GM12878 (cell line): ENCODE measurements around the gene IGFBP2. TPM values are rescaled to one million over a fixed set of nuclear protein-coding genes. Genes with fewer than 3 reads are reported as not detected.

Source experiments
- ATAC-seq: fragments of 200-7000 bp; cut with Tn5 transposase; 3 replicates; pipeline ENCODE4 v1.9.1; 2020; ENCODE audit warnings: mild to moderate bottlenecking, moderate library complexity
- BruUV-seq: library from RNA; stranded (reverse); fragments of 400-500 nt; replicated peaks from 2 replicates; lab custom pipeline; 2021; lab: Mats Ljungman, UMichigan
- CTCF ChIA-PET: fragments of 300-600 bp; sonication (Branson Sonifier 250); formaldehyde crosslinking; extraction: SDS; loops from one replicate; lab custom pipeline; 2021; ENCODE audit warnings: inconsistent platforms; lab: Yijun Ruan, JAX
- POLR2A ChIA-PET: fragments of 350-600 bp; formaldehyde crosslinking; extraction: SDS; loops from one replicate; lab custom pipeline; 2021; ENCODE audit warnings: inconsistent platforms; lab: Charles Lee
- RAD21 ChIA-PET: fragments of 300-600 bp; sonication (Branson Sonifier 250); formaldehyde crosslinking; loops from one replicate; lab custom pipeline; 2023; ENCODE audit warnings: antibody characterized with exemption; ENCODE audit not compliant: unreplicated experiment; lab: Charles Lee
- SMC1A ChIA-PET: fragments of 300-600 bp; sonication (Branson Sonifier 250); formaldehyde crosslinking; loops from one replicate; lab custom pipeline; 2023; ENCODE audit not compliant: unreplicated experiment, uncharacterized antibody; lab: Charles Lee
- DNase-seq: peaks from one replicate; pipeline ENCODE4 v3.0.0-alpha.2; 2011; ENCODE audit warnings: low read depth, low spot score
- FAIRE-seq: peaks from 3 replicates; lab custom pipeline; 2011; peaks lifted over from hg19 to GRCh38; lab: Jason Lieb, UNC
- H2AFZ ChIP-seq: 2 replicates; pipeline ENCODE4 v1.6.0; 2011; ENCODE audit warnings: low read depth, low read length, control low read depth; ENCODE audit not compliant: control insufficient read depth
- H3K27ac ChIP-seq: 2 replicates; pipeline ENCODE4 v1.5.1; 2011; ENCODE audit warnings: control low read depth; ENCODE audit not compliant: control insufficient read depth, insufficient read depth
- H3K27me3 ChIP-seq, 2 experiments: replicated peaks in 1 of 2; 2 replicates each; pipeline versions ENCODE4 v1.6.0 to v1.6.1; 2011; ENCODE audit warnings: low read length in 1 of 2; ENCODE audit not compliant: control insufficient read depth in 2 of 2, insufficient read depth in 2 of 2
- H3K36me3 ChIP-seq, 2 experiments: 2 replicates each; pipeline ENCODE4 v1.5.1; 2011; ENCODE audit warnings: low read length in 1 of 2; ENCODE audit not compliant: control insufficient read depth in 2 of 2, insufficient read depth in 2 of 2
- H3K4me1 ChIP-seq: 2 replicates; pipeline ENCODE4 v1.6.1; 2011; ENCODE audit warnings: mild to moderate bottlenecking, low read length, moderate library complexity, mixed read lengths; ENCODE audit not compliant: control insufficient read depth, insufficient read depth
- H3K4me2 ChIP-seq: 2 replicates; pipeline ENCODE4 v1.6.0; 2011; ENCODE audit warnings: control low read depth; ENCODE audit not compliant: control insufficient read depth, insufficient read depth
- H3K4me3 ChIP-seq: fragments of 200-600 bp; sonication (generic); 2 replicates; pipeline ENCODE4 v1.5.1; 2016
- H3K79me2 ChIP-seq: 2 replicates; pipeline ENCODE4 v1.6.0; 2011; ENCODE audit warnings: low read length; ENCODE audit not compliant: control insufficient read depth, insufficient read depth
- H3K9ac ChIP-seq: 2 replicates; pipeline ENCODE4 v1.8.0; 2011; ENCODE audit warnings: low read length, control low read depth, mixed read lengths; ENCODE audit not compliant: control insufficient read depth, insufficient read depth
- H3K9me3 ChIP-seq: replicated peaks from 3 replicates; pipeline ENCODE4 v1.5.1; 2011; ENCODE audit warnings: mild to moderate bottlenecking, low read length; ENCODE audit not compliant: control insufficient read depth, insufficient read depth
- H4K20me1 ChIP-seq: 2 replicates; pipeline ENCODE4 v1.6.0; 2011; ENCODE audit not compliant: control insufficient read depth, insufficient read depth
- CHD4 ChIP-seq: fragments of 200-600 bp; sonication (generic); IDR thresholded peaks from 2 replicates; pipeline ENCODE4 v1.6.1; 2016; ENCODE audit warnings: mild to moderate bottlenecking
- EGR1 ChIP-seq, 2 experiments: IDR thresholded peaks; 1 replicate in 1 of 2; 2 replicates in 1 of 2; pipeline ENCODE4 v1.6.1; 2011 to 2012; ENCODE audit warnings: low read depth in 2 of 2, low read length in 2 of 2, borderline replicate concordance in 1 of 2, mild to moderate bottlenecking in 1 of 2, moderate library complexity in 1 of 2
- EZH2 ChIP-seq: IDR thresholded peaks from 2 replicates; pipeline ENCODE4 v1.6.1; 2012; ENCODE audit warnings: low read depth, mild to moderate bottlenecking, control low read depth, inconsistent platforms, low read length, borderline replicate concordance; ENCODE audit not compliant: control insufficient read depth
- IKZF2 ChIP-seq, 2 experiments: fragments of 450-650 bp; IDR thresholded peaks; 2 replicates each; pipeline ENCODE4 v1.6.1; 2017; ENCODE audit warnings: mild to moderate bottlenecking in 2 of 2, moderate library complexity in 2 of 2
- KAT2A ChIP-seq: conservative IDR thresholded peaks from 2 replicates; pipeline ENCODE4 v1.6.1; 2011; ENCODE audit warnings: low read depth, low read length; ENCODE audit not compliant: control insufficient read depth
- MTA3 ChIP-seq: IDR thresholded peaks from 2 replicates; pipeline ENCODE4 v1.6.1; 2012; ENCODE audit warnings: low read length, inconsistent platforms, borderline replicate concordance
- TCF12 ChIP-seq: IDR thresholded peaks from 2 replicates; pipeline ENCODE4 v1.6.1; 2011; ENCODE audit warnings: low read depth, mild to moderate bottlenecking, low read length
- YBX1 ChIP-seq: fragments of 450-650 bp; IDR thresholded peaks from 2 replicates; pipeline ENCODE4 v1.6.1; 2016; ENCODE audit warnings: antibody characterized with exemption
- ZNF274 ChIP-seq: IDR thresholded peaks from one replicate; pipeline ENCODE4 v1.8.0; 2011; ENCODE audit not compliant: insufficient read length, insufficient read depth
- WGBS: methylation state at CpG from one replicate; pipeline ENCODE4 v1.1.6; 2016; ENCODE audit warnings: low lambda C conversion rate; ENCODE audit not compliant: insufficient replicate concordance, insufficient coverage; ENCODE audit errors: missing lambda C conversion rate; 5-methylcytosine and 5-hydroxymethylcytosine counted together
- in situ Hi-C: fragments of 300-500 bp; cut with MboI; formaldehyde crosslinking; loops from 9 replicates; pipeline ENCODE4 v1.14.3; 2018; ENCODE audit warnings: mixed read lengths
- intact Hi-C: fragments of 100-400 bp; cut with micrococcal nuclease; formaldehyde crosslinking; loops from one replicate; pipeline ENCODE4 v1.14.2; 2022; ENCODE audit not compliant: unreplicated experiment
- polyA plus RNA-seq, 11 experiments: library from polyadenylated mRNA; depleted of rRNA in 4 of 11; unstranded in 6 of 11; stranded (reverse) in 5 of 11; fragments of >200 nt; fragmentation: Nextera tagmentation in 4 of 11; fragmentation: Illumina TruSeq in 1 of 11; extraction: Ambion mirVana in 4 of 11; extraction: Trizol in 1 of 11; gene quantifications; 1 replicate in 1 of 11; 2 replicates in 10 of 11; pipeline versions ENCODE4 v1.2.1 to v1.2.3, GENCODE V29; 2011 to 2016; ENCODE audit warnings: inconsistent platforms in 2 of 11, missing spikeins in 2 of 11, low read depth in 1 of 11
- total RNA-seq, 4 experiments: library from RNA; depleted of rRNA in 3 of 4; stranded (reverse); fragments of >200 nt in 3 of 4; fragmentation: Illumina TruSeq in 1 of 4; extraction: Trizol in 1 of 4; gene quantifications; 2 replicates each; pipeline versions ENCODE4 v1.2.1 to v1.2.3, GENCODE V29; 2013 to 2021
- TF ChIP-seq, protein P1 (sequence below): fragments of 450-650 bp; formaldehyde crosslinking; IDR thresholded peaks from 2 replicates; pipeline ENCODE4 v1.4.0; 2022; ENCODE audit warnings: mild to moderate bottlenecking, moderate library complexity
- TF ChIP-seq, protein P2 (sequence below): fragments of 450-650 bp; formaldehyde crosslinking; IDR thresholded peaks from 2 replicates; pipeline ENCODE4 v1.4.0; 2020; ENCODE audit warnings: mild to moderate bottlenecking, moderate library complexity
- TF ChIP-seq, protein P3 (sequence below): fragments of 450-650 bp; IDR thresholded peaks from 2 replicates; pipeline ENCODE4 v1.6.1; 2017; ENCODE audit warnings: borderline replicate concordance

The IGFBP2 gene
- total and polyA plus RNA-seq, 10 of the 15 experiments (the other 5 are each of a cell fraction or from before 2014, with no cell fraction given) = 0.11 to 1.5 (median 0.38) TPM; not detected in 5

DNA sequence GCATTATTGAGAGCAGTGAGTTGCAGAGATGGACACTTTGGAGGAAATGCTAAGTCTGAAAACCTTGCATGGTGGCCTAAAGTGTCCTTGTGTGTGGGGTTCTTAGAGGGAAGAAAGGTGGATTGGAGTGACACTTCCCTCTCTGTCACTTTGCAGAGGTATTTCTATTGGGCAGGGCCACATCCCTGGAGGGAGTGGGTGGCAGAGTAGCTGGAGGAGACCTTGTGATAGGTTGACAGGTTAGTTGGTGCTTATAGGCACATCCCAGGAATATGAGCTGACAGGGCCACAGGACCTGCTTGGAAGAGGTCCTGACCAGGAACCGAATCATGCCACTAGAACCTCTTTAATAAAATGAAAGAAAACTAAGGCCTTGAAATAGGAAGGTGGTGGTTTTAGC, 63.1 kb downstream of the IGFBP2 start:
- Histone ChIP-seq H3K9ac (no peak overlapping the region), H3K27me3 (peaks cover 12 to 20% of the 10 kb centered on the region in 2 experiments), H3K4me1 (no peaks in the 10 kb centered on the region), H3K36me3 (no peaks in the 10 kb centered on the region), H3K9me3 (no peaks in the 10 kb centered on the region), H3K4me2 (no peak overlapping the region), H3K79me2 (no peaks in the 10 kb centered on the region), H3K27ac (no peak overlapping the region), H3K4me3 (no peak overlapping the region), H4K20me1 (no peaks in the 10 kb centered on the region), H2AFZ (no peak overlapping the region)
- DNase-seq (no peak), ATAC-seq (no peak), FAIRE-seq (no peak)
- no peak for TF ChIP-seq YBX1
- no peak for TF ChIP-seq EZH2
- no peak for TF ChIP-seq TCF12
- TF ChIP-seq ZNF274 = no peak
- no peak for TF ChIP-seq EGR1 (IDR thresholded peaks at IDR 0.05; ENCODE audit: borderline replicate concordance in 1 of 2, low read depth in 2 of 2, low read length in 2 of 2)
- no peak for TF ChIP-seq CHD4
- TF ChIP-seq, protein P1, sequence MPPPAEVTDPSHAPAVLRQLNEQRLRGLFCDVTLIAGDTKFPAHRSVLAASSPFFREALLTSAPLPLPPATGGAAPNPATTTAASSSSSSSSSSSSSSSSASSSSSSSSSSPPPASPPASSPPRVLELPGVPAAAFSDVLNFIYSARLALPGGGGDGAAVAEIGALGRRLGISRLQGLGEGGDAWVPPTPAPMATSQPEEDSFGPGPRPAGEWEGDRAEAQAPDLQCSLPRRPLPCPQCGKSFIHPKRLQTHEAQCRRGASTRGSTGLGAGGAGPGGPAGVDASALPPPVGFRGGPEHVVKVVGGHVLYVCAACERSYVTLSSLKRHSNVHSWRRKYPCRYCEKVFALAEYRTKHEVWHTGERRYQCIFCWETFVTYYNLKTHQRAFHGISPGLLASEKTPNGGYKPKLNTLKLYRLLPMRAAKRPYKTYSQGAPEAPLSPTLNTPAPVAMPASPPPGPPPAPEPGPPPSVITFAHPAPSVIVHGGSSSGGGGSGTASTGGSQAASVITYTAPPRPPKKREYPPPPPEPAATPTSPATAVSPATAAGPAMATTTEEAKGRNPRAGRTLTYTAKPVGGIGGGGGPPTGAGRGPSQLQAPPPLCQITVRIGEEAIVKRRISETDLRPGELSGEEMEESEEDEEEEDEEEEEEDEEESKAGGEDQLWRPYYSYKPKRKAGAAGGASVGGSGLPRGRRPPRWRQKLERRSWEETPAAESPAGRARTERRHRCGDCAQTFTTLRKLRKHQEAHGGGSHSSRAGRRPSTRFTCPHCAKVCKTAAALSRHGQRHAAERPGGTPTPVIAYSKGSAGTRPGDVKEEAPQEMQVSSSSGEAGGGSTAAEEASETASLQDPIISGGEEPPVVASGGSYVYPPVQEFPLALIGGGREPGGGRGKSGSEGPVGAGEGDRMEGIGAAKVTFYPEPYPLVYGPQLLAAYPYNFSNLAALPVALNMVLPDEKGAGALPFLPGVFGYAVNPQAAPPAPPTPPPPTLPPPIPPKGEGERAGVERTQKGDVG (CRISPR knock-in tag) = no peak
- TF ChIP-seq, protein P2, sequence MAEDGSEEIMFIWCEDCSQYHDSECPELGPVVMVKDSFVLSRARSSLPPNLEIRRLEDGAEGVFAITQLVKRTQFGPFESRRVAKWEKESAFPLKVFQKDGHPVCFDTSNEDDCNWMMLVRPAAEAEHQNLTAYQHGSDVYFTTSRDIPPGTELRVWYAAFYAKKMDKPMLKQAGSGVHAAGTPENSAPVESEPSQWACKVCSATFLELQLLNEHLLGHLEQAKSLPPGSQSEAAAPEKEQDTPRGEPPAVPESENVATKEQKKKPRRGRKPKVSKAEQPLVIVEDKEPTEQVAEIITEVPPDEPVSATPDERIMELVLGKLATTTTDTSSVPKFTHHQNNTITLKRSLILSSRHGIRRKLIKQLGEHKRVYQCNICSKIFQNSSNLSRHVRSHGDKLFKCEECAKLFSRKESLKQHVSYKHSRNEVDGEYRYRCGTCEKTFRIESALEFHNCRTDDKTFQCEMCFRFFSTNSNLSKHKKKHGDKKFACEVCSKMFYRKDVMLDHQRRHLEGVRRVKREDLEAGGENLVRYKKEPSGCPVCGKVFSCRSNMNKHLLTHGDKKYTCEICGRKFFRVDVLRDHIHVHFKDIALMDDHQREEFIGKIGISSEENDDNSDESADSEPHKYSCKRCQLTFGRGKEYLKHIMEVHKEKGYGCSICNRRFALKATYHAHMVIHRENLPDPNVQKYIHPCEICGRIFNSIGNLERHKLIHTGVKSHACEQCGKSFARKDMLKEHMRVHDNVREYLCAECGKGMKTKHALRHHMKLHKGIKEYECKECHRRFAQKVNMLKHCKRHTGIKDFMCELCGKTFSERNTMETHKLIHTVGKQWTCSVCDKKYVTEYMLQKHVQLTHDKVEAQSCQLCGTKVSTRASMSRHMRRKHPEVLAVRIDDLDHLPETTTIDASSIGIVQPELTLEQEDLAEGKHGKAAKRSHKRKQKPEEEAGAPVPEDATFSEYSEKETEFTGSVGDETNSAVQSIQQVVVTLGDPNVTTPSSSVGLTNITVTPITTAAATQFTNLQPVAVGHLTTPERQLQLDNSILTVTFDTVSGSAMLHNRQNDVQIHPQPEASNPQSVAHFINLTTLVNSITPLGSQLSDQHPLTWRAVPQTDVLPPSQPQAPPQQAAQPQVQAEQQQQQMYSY (CRISPR knock-in tag) = no peak
- TF ChIP-seq, protein P3, sequence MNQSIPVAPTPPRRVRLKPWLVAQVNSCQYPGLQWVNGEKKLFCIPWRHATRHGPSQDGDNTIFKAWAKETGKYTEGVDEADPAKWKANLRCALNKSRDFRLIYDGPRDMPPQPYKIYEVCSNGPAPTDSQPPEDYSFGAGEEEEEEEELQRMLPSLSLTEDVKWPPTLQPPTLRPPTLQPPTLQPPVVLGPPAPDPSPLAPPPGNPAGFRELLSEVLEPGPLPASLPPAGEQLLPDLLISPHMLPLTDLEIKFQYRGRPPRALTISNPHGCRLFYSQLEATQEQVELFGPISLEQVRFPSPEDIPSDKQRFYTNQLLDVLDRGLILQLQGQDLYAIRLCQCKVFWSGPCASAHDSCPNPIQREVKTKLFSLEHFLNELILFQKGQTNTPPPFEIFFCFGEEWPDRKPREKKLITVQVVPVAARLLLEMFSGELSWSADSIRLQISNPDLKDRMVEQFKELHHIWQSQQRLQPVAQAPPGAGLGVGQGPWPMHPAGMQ = no peak
- TF ChIP-seq IKZF2 (IDR thresholded peaks at IDR 0.05) = no peak
- TF ChIP-seq KAT2A = no peak
- no peak for TF ChIP-seq MTA3
- ChIA-PET POLR2A (no interaction called here), SMC1A (no interaction called here), CTCF (interaction anchor here (0.7 to 1.3 kb wide), 2 partner anchors 10 to 470 kb away, joined by 3 read pairs; no protein-coding TSS in a partner anchor), RAD21 (no interaction called here)
- WGBS = 30% methylated on average over 1 of the region's 1 CpG
- in situ Hi-C loops = no loop called here
- BruUV-seq = no TSS peak
- intact Hi-C loops = loop anchor here (10.0 kb wide), 1 partner anchor 528 kb away; no protein-coding TSS in a partner anchor
